Esophagus muscularis mucosa (tissue), 4 donors: ENCODE results near the gene PNMA1.

Experiments used
- EP300 ChIP-seq: sonication (generic); formaldehyde crosslinking; IDR thresholded peaks from one replicate; pipeline ENCODE4 v1.6.1; 2017; ENCODE audit warnings: antibody characterized with exemption
- POLR2A ChIP-seq: fragments of 450-650 bp; IDR thresholded peaks from one replicate; pipeline ENCODE4 v1.6.1; 2017; ENCODE audit warnings: antibody characterized with exemption, moderate library complexity, mild to moderate bottlenecking, low read depth
- POLR2AphosphoS5 ChIP-seq, 2 donors: sonication (generic); formaldehyde crosslinking; IDR thresholded peaks; one replicate each; pipeline ENCODE4 v1.6.1; 2017; ENCODE audit warnings: antibody characterized with exemption in 2 of 2
- TF ChIP-seq, protein P1 (sequence below), 3 experiments: fragments of 200-600 bp in 2 of 3; fragments of 450-650 bp in 1 of 3; sonication (generic) in 2 of 3; IDR thresholded peaks; one replicate each; pipeline ENCODE4 v1.5.1; 2017 to 2019; ENCODE audit warnings: antibody characterized with exemption in 3 of 3, mild to moderate bottlenecking in 2 of 3, moderate library complexity in 1 of 3

DNA sequence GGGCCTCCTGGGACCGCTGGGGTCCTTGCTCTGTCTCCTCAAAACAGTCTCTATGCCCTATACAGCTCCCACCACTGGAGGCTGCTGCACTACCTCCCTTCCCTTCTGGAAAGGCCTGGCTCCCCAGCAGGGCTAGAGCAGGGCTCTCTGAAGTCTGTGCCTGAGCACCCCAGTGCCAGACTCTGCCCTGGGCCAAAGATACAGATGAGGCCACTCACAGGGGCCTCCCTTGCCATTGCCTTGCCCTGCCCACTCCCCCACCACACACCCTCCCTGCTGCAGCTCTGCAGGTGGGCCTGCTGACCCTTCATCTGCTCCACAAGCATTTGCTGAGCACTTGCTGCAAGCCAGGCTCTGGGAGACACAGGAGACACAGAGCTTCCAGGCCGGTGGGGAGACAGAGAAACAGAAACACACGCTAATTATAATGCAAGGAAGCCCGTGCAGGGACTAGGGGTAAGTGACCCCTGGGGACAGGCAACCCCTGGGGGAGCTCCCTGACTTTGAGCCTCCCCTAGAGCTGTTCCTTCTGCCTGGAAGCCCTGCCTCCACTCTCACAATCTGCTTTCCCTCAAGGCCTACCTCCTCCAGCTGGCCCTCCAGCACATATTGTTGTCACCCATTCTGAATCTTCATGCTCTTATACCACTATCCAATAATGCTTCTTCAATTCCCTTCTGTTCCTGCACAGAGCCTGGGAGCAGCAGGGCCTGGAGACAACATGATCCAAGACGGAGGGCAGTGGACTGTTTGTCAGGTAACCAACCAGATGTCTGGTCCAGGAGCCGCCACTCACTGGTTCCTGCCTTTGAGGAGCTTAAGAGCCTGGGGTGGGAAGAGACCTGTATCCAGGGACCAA lies 32.6 kb upstream of the PNMA1 start:
- TF ChIP-seq, protein P1, sequence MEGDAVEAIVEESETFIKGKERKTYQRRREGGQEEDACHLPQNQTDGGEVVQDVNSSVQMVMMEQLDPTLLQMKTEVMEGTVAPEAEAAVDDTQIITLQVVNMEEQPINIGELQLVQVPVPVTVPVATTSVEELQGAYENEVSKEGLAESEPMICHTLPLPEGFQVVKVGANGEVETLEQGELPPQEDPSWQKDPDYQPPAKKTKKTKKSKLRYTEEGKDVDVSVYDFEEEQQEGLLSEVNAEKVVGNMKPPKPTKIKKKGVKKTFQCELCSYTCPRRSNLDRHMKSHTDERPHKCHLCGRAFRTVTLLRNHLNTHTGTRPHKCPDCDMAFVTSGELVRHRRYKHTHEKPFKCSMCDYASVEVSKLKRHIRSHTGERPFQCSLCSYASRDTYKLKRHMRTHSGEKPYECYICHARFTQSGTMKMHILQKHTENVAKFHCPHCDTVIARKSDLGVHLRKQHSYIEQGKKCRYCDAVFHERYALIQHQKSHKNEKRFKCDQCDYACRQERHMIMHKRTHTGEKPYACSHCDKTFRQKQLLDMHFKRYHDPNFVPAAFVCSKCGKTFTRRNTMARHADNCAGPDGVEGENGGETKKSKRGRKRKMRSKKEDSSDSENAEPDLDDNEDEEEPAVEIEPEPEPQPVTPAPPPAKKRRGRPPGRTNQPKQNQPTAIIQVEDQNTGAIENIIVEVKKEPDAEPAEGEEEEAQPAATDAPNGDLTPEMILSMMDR (IDR thresholded peaks at IDR 0.05) = peak; percentile 21 to 33 (median 23)
- TF ChIP-seq POLR2AphosphoS5 (IDR thresholded peaks at IDR 0.05) = no peak
- TF ChIP-seq POLR2A = no peak
- TF ChIP-seq EP300 = no peak
